ENCODE results near the gene PPFIBP1.

DNA sequence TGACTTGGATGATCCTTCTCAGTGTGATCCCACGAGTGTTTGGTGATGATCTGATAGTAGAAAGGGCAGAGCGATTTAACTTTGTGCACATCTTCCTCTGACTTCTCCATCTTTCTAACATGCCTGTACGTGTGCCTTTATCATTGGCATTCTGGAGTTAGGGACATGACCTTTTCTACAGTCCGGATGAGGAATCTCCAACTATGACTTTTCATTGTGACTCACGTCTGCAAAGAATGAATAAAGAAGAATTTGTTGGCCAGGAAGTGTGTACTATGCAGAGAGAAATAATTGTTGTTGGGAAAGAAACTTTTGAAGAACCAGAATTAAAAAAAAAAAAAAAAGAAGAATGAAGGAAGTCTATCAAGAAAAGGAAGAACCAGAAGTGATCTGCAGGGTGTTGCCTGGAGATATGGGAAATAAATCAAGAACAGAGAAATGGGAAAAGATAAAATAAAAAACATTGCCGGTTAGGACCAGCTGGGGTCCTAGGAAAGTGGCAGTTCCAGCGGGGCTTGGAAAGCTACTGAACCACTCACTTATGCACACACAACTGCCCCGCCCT is 25.3 kb downstream of the PPFIBP1 start:
- TF ChIP-seq POLR2A (IDR thresholded peaks at IDR 0.05; ENCODE audit: insufficient read depth in 1 of 2, low read depth in 2 of 2, low read length in 2 of 2) (peak in 1 of 2 experiments; percentile 32; a peak in 1 of 4 replicates), HNF1B (CRISPR knock-in tag; IDR thresholded peaks at IDR 0.05) (no peak), EP300 (IDR thresholded peaks at IDR 0.05; ENCODE audit: low read depth in 2 of 2, low read length in 2 of 2) (no peak), EP300 (CRISPR knock-in tag; IDR thresholded peaks at IDR 0.05; ENCODE audit: borderline replicate concordance) (no peak), MZF1 (CRISPR knock-in tag; IDR thresholded peaks at IDR 0.05; ENCODE audit: borderline replicate concordance) (no peak), NR0B2 (CRISPR knock-in tag; IDR thresholded peaks at IDR 0.05) (no peak), EZH2 (conservative IDR thresholded peaks at IDR 0.05; ENCODE audit: low read depth, low read length) (no peak), ZNF256 (CRISPR knock-in tag; conservative IDR thresholded peaks at IDR 0.05) (no peak), ATRX (CRISPR knock-in tag; IDR thresholded peaks at IDR 0.05; ENCODE audit: borderline replicate concordance) (no peak), ZBTB10 (CRISPR knock-in tag; IDR thresholded peaks at IDR 0.05; ENCODE audit: borderline replicate concordance) (no peak), SP1 (IDR thresholded peaks at IDR 0.05) (no peak), SP1 (CRISPR knock-in tag; IDR thresholded peaks at IDR 0.05) (no peak)
- TF ChIP-seq, protein P1, sequence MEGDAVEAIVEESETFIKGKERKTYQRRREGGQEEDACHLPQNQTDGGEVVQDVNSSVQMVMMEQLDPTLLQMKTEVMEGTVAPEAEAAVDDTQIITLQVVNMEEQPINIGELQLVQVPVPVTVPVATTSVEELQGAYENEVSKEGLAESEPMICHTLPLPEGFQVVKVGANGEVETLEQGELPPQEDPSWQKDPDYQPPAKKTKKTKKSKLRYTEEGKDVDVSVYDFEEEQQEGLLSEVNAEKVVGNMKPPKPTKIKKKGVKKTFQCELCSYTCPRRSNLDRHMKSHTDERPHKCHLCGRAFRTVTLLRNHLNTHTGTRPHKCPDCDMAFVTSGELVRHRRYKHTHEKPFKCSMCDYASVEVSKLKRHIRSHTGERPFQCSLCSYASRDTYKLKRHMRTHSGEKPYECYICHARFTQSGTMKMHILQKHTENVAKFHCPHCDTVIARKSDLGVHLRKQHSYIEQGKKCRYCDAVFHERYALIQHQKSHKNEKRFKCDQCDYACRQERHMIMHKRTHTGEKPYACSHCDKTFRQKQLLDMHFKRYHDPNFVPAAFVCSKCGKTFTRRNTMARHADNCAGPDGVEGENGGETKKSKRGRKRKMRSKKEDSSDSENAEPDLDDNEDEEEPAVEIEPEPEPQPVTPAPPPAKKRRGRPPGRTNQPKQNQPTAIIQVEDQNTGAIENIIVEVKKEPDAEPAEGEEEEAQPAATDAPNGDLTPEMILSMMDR (CRISPR knock-in tag; IDR thresholded peaks at IDR 0.05) = no peak
- TF ChIP-seq, protein P2, sequence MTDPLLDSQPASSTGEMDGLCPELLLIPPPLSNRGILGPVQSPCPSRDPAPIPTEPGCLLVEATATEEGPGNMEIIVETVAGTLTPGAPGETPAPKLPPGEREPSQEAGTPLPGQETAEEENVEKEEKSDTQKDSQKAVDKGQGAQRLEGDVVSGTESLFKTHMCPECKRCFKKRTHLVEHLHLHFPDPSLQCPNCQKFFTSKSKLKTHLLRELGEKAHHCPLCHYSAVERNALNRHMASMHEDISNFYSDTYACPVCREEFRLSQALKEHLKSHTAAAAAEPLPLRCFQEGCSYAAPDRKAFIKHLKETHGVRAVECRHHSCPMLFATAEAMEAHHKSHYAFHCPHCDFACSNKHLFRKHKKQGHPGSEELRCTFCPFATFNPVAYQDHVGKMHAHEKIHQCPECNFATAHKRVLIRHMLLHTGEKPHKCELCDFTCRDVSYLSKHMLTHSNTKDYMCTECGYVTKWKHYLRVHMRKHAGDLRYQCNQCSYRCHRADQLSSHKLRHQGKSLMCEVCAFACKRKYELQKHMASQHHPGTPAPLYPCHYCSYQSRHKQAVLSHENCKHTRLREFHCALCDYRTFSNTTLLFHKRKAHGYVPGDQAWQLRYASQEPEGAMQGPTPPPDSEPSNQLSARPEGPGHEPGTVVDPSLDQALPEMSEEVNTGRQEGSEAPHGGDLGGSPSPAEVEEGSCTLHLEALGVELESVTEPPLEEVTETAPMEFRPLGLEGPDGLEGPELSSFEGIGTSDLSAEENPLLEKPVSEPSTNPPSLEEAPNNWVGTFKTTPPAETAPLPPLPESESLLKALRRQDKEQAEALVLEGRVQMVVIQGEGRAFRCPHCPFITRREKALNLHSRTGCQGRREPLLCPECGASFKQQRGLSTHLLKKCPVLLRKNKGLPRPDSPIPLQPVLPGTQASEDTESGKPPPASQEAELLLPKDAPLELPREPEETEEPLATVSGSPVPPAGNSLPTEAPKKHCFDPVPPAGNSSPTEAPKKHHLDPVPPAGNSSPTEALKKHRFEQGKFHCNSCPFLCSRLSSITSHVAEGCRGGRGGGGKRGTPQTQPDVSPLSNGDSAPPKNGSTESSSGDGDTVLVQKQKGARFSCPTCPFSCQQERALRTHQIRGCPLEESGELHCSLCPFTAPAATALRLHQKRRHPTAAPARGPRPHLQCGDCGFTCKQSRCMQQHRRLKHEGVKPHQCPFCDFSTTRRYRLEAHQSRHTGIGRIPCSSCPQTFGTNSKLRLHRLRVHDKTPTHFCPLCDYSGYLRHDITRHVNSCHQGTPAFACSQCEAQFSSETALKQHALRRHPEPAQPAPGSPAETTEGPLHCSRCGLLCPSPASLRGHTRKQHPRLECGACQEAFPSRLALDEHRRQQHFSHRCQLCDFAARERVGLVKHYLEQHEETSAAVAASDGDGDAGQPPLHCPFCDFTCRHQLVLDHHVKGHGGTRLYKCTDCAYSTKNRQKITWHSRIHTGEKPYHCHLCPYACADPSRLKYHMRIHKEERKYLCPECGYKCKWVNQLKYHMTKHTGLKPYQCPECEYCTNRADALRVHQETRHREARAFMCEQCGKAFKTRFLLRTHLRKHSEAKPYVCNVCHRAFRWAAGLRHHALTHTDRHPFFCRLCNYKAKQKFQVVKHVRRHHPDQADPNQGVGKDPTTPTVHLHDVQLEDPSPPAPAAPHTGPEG (CRISPR knock-in tag; IDR thresholded peaks at IDR 0.05) = no peak
